Measurements from ENCODE around the gene VCL. TPM values are rescaled to one million over a fixed set of nuclear protein-coding genes. Genes with fewer than 3 reads are reported as not detected.
"Not testable (repeated sequence)": the region's sequence is repeated elsewhere in the genome, so short reads cannot be mapped to it uniquely, and the experiment has no call there.

VCL gene
- total and polyA plus RNA-seq, 4 donors, result 31.6 to 499 (median 229) TPM

DNA sequence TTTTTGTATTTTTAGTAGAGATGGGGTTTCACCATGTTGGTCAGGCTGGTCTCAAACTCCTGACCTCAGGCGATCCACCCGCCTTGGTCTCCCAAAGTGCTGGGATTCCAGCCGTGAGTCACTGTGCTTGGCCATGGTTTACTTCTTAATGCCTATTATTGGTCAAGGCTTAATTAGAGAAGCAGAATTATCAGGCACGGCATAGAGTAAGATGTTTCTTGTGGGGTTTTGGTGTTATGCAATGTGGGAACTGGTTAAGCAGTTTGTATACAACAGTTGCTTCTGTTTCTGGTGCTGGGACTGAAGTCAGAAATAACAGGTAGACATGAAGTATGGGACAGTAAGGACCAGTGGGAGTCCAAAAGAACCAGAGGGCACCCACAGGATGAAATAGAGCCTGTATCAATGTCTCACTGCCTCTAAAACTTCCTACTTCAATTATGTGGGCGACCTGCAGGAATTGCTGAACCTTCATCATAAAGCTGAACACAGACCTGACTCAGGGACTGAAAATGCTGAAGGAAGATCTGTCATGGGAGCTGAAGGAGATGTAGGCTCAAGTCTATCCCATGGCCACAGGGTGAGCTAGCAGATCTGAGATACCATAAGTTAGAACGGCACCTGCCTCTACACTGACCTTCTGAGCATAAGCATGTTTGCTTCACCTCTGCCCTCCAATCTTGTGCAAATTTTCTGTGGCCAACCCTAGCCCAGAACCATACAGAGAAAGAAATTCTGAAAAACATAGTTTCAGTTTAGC lies 38.3 kb upstream of the VCL start:
- WGBS, 2 donors, result 88 to 93% methylated on average over 6 of the region's 6 CpGs
- intact Hi-C loops (cut with DNase I), result no loop called here
- Histone ChIP-seq H3K9me3 (ENCODE audit: control insufficient read depth, low read length) (no peaks in the 10 kb centered on the region), H3K4me3 (ENCODE audit: low read length in 2 of 2) (no peak overlapping the region), H3K36me3 (ENCODE audit: control insufficient read depth in 1 of 2, insufficient read depth in 2 of 2, low read length in 1 of 2) (no peaks in the 10 kb centered on the region), H3K27me3 (ENCODE audit: control insufficient read depth in 1 of 2, insufficient read depth in 2 of 2, low read length in 1 of 2) (no peaks in the 10 kb centered on the region), H3K27ac (ENCODE audit: low read depth in 1 of 2, low read length in 2 of 2) (no peak overlapping the region), H3K4me1 (ENCODE audit: control insufficient read depth in 1 of 2, insufficient read depth in 2 of 2, low read length in 2 of 2) (no peaks in the 10 kb centered on the region)
- DNase-seq (no peak), ATAC-seq (ENCODE audit: low FRiP score) (no peak)

GRCh38 chr10:73962386-73962785 lies 35.5 kb upstream of the VCL start:
- no peak for DNase-seq
- no peak overlapping the region for H3K27ac ChIP-seq (ENCODE audit: low read depth in 1 of 2, low read length in 2 of 2)
- no peaks in the 10 kb centered on the region for H3K9me3 ChIP-seq (ENCODE audit: control insufficient read depth, low read length)
- H3K4me1 ChIP-seq (ENCODE audit: control insufficient read depth in 1 of 2, insufficient read depth in 2 of 2, low read length in 2 of 2), result no peaks in the 10 kb centered on the region
- WGBS, 2 donors, result 92 to 95% methylated on average over 2 of the region's 2 CpGs
- no peaks in the 10 kb centered on the region for H3K36me3 ChIP-seq (ENCODE audit: control insufficient read depth in 1 of 2, insufficient read depth in 2 of 2, low read length in 1 of 2)
- intact Hi-C loops (cut with DNase I), result no loop called here
- no peaks in the 10 kb centered on the region for H3K27me3 ChIP-seq (ENCODE audit: control insufficient read depth in 1 of 2, insufficient read depth in 2 of 2, low read length in 1 of 2)
- ATAC-seq (ENCODE audit: low FRiP score), result no peak
- H3K4me3 ChIP-seq (ENCODE audit: low read length in 2 of 2), result no peak overlapping the region

DNA sequence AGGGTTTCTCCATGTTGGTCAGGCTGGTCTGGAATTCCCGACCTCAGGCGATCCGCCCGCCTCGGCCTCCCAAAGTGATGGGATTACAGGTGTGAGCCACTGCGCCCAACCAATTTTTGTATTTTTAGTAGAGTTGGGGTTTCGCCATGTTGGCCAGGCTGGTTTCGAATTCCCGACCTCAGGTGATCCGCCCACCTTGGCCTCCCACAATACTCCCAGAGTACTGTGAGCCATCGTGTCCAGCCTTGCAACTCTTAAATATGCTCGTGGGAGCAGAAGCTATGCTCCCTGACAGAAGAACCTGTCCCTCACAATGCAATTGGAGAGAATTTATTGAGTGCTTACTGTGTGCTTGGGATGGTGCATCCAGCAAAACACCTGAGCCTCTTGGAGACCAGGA lies 34.4 kb upstream of the VCL start:
- ATAC-seq (ENCODE audit: low FRiP score); H3K4me3 ChIP-seq (ENCODE audit: low read length in 2 of 2); H3K27ac ChIP-seq (ENCODE audit: low read depth in 1 of 2, low read length in 2 of 2); H3K36me3 ChIP-seq (ENCODE audit: control insufficient read depth in 1 of 2, insufficient read depth in 2 of 2, low read length in 1 of 2); H3K27me3 ChIP-seq (ENCODE audit: control insufficient read depth in 1 of 2, insufficient read depth in 2 of 2, low read length in 1 of 2); H3K4me1 ChIP-seq (ENCODE audit: control insufficient read depth in 1 of 2, insufficient read depth in 2 of 2, low read length in 2 of 2); DNase-seq; intact Hi-C loops (cut with DNase I); H3K9me3 ChIP-seq (ENCODE audit: control insufficient read depth, low read length): not testable (repeated sequence)
- 93 to 97% methylated on average over 12 of the region's 12 CpGs for WGBS, 2 donors

DNA sequence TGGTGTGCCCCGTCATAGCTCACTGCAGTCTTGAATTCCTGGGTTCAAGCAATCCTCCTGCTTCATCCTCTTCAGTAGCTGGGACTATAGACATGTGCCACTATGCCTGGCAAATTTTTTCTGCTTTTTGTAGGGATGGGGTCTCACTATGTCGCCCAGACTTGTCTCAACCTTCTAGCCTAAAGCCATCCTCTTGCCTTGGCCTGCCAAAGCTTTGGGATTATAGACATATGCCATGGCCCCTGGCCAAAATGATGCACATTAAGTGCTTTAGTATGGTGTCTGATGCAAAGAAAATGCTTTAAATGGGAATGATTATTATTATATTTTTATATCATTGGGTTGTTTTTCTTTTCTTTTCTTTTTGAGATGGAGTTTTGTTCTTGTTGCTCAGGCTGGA lies 33.2 kb upstream of the VCL start:
- intact Hi-C loops (cut with DNase I), result loop anchor here in 1 of 2 donors (5.0 kb wide), 1 partner anchor 43 kb away; no protein-coding TSS in a partner anchor
- DNase-seq (no peak), ATAC-seq (ENCODE audit: low FRiP score) (no peak)
- H3K27me3 ChIP-seq (ENCODE audit: control insufficient read depth in 1 of 2, insufficient read depth in 2 of 2, low read length in 1 of 2), result no peaks in the 10 kb centered on the region
- H3K4me1 ChIP-seq (ENCODE audit: control insufficient read depth in 1 of 2, insufficient read depth in 2 of 2, low read length in 2 of 2), result peaks cover 0 to 1% of the 10 kb centered on the region in 2 donors
- no peaks in the 10 kb centered on the region for H3K9me3 ChIP-seq (ENCODE audit: control insufficient read depth, low read length)
- no peak overlapping the region for H3K27ac ChIP-seq (ENCODE audit: low read depth in 1 of 2, low read length in 2 of 2)
- 96 to 98% methylated on average over 2 of the region's 2 CpGs for WGBS, 2 donors
- no peak overlapping the region for H3K4me3 ChIP-seq (ENCODE audit: low read length in 2 of 2)
- H3K36me3 ChIP-seq (ENCODE audit: control insufficient read depth in 1 of 2, insufficient read depth in 2 of 2, low read length in 1 of 2), result no peaks in the 10 kb centered on the region

- peak overlapping the region; percentile 84 to 97 for H3K27ac ChIP-seq (ENCODE audit: low read depth in 1 of 2, low read length in 2 of 2)
- 67 to 72% methylated on average over 12 of the region's 12 CpGs for WGBS, 2 donors
- not testable (repeated sequence) for H3K36me3 ChIP-seq (ENCODE audit: control insufficient read depth in 1 of 2, insufficient read depth in 2 of 2, low read length in 1 of 2); H3K4me3 ChIP-seq (ENCODE audit: low read length in 2 of 2); H3K9me3 ChIP-seq (ENCODE audit: control insufficient read depth, low read length); H3K27me3 ChIP-seq (ENCODE audit: control insufficient read depth in 1 of 2, insufficient read depth in 2 of 2, low read length in 1 of 2); DNase-seq; H3K4me1 ChIP-seq (ENCODE audit: control insufficient read depth in 1 of 2, insufficient read depth in 2 of 2, low read length in 2 of 2)
- intact Hi-C loops (cut with DNase I), result loop anchor here in 1 of 2 donors (5.0 kb wide), 1 partner anchor 42 kb away; no protein-coding TSS in a partner anchor
- ATAC-seq (ENCODE audit: low FRiP score), result peak; percentile 38
Observed at GRCh38 chr10:73965267-73965889, 32.5 kb upstream of the VCL start.

DNA sequence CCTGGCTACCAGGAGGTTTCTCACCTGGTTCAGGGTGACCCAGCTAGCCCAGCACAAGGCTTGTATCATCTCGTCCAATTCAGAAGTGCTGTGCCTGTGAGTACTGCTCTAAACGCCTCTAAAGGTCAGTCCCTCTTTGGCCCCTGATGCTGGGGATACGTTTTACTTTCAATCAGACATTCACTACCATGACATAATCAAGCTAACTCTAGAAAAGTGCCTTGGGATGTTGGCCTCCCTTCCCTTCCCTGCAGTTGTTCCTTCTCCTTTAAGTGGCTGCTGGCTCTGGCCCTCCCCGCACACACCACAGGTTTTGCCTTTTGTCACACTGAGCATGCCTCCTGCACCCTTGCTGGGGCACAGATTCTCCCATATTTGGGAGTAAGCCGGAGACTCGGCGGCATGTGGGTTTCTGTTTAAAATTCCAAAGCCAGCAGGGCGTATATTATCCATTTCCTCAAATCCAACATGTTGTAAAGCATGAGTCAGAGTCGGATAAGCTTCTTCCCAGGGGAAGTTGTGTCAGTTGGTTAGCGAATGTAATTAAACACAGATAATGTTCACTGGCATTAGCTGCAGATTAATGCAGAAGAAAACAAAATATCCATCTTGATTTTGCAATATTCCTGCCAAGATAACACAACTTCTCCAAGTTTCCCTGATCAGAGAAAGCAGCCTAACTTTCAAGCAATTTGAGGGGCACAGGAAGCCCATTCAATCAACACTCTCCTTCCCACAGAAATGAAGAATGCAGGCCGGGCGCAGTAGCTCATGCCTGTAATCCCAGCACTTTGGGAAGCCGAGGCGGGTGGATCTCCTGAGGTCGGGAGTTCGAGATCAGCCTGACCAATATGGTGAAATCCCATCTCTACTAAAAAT lies 31.8 kb upstream of the VCL start:
- DNase-seq (peak; percentile 93), ATAC-seq (ENCODE audit: low FRiP score) (peak; percentile 94)
- no peaks in the 10 kb centered on the region for H3K27me3 ChIP-seq (ENCODE audit: control insufficient read depth in 1 of 2, insufficient read depth in 2 of 2, low read length in 1 of 2)
- intact Hi-C loops (cut with DNase I), result loop anchor here in 1 of 2 donors (5.0 kb wide), 1 partner anchor 41 kb away; no protein-coding TSS in a partner anchor
- no peaks in the 10 kb centered on the region for H3K36me3 ChIP-seq (ENCODE audit: control insufficient read depth in 1 of 2, insufficient read depth in 2 of 2, low read length in 1 of 2)
- 3 to 6% methylated on average over 16 of the region's 16 CpGs for WGBS, 2 donors
- peaks cover 0 to 1% of the 10 kb centered on the region in 2 donors for H3K4me1 ChIP-seq (ENCODE audit: control insufficient read depth in 1 of 2, insufficient read depth in 2 of 2, low read length in 2 of 2)
- no peak overlapping the region for H3K4me3 ChIP-seq (ENCODE audit: low read length in 2 of 2)
- H3K27ac ChIP-seq (ENCODE audit: low read depth in 1 of 2, low read length in 2 of 2), result peak overlapping the region; percentile 84 to 97
- H3K9me3 ChIP-seq (ENCODE audit: control insufficient read depth, low read length), result no peaks in the 10 kb centered on the region

GRCh38 chr10:73967022-73967429 lies 30.9 kb upstream of the VCL start:
- no peak for DNase-seq
- ATAC-seq (ENCODE audit: low FRiP score), result no peak
- peak overlapping the region; percentile 14 to 15 for H3K27ac ChIP-seq (ENCODE audit: low read depth in 1 of 2, low read length in 2 of 2)
- H3K9me3 ChIP-seq (ENCODE audit: control insufficient read depth, low read length), result no peaks in the 10 kb centered on the region
- H3K27me3 ChIP-seq (ENCODE audit: control insufficient read depth in 1 of 2, insufficient read depth in 2 of 2, low read length in 1 of 2), result no peaks in the 10 kb centered on the region
- no peak overlapping the region for H3K4me3 ChIP-seq (ENCODE audit: low read length in 2 of 2)
- intact Hi-C loops (cut with DNase I), result loop anchor here in 1 of 2 donors (5.0 kb wide), 1 partner anchor 40 kb away; no protein-coding TSS in a partner anchor
- H3K4me1 ChIP-seq (ENCODE audit: control insufficient read depth in 1 of 2, insufficient read depth in 2 of 2, low read length in 2 of 2), result peaks cover 0 to 1% of the 10 kb centered on the region in 2 donors
- H3K36me3 ChIP-seq (ENCODE audit: control insufficient read depth in 1 of 2, insufficient read depth in 2 of 2, low read length in 1 of 2), result no peaks in the 10 kb centered on the region
- WGBS, 2 donors, result 74 to 84% methylated on average over 4 of the region's 4 CpGs

- no peaks in the 10 kb centered on the region for H3K27me3 ChIP-seq (ENCODE audit: control insufficient read depth in 1 of 2, insufficient read depth in 2 of 2, low read length in 1 of 2)
- H3K9me3 ChIP-seq (ENCODE audit: control insufficient read depth, low read length), result no peaks in the 10 kb centered on the region
- peak overlapping the region in 1 of 2 donors; percentile 75 for H3K27ac ChIP-seq (ENCODE audit: low read depth in 1 of 2, low read length in 2 of 2)
- no peak overlapping the region for H3K4me3 ChIP-seq (ENCODE audit: low read length in 2 of 2)
- DNase-seq (no peak), ATAC-seq (ENCODE audit: low FRiP score) (no peak)
- no peaks in the 10 kb centered on the region for H3K36me3 ChIP-seq (ENCODE audit: control insufficient read depth in 1 of 2, insufficient read depth in 2 of 2, low read length in 1 of 2)
- intact Hi-C loops (cut with DNase I), result loop anchor here in 1 of 2 donors (5.0 kb wide), 1 partner anchor 40 kb away; no protein-coding TSS in a partner anchor
- H3K4me1 ChIP-seq (ENCODE audit: control insufficient read depth in 1 of 2, insufficient read depth in 2 of 2, low read length in 2 of 2), result peaks cover 0 to 1% of the 10 kb centered on the region in 2 donors
- 71 to 76% methylated on average over 5 of the region's 5 CpGs for WGBS, 2 donors
Observed at GRCh38 chr10:73967544-73967943, 30.4 kb upstream of the VCL start.
